Nucleus accumbens (tissue), 56 donors: ENCODE measurements around the gene HDAC1.
"Not testable (repeated sequence)": the region's sequence is repeated elsewhere in the genome, so short reads cannot be mapped to it uniquely, and the experiment has no call there.

Source experiments
- DNase-seq, 56 donors: peaks; one replicate each; lab custom pipeline; 2025; lab: John Stamatoyannopoulos, UW

HDAC1 gene

GRCh38 chr1:32291708-32292538, at the start of gene HDAC1:
Gene HDAC1, plus strand, starts transcription at chr1:32292083. Its CDS starts 87 bp downstream, at chr1:32292170.
- peak; percentile 27 to 93 (median 78) for DNase-seq

- peak in 43 of 56 donors; percentile 2 to 68 (median 33) for DNase-seq
Measured at GRCh38 chr1:32242341-32242851, 49.5 kb upstream of the HDAC1 start.

- DNase-seq = no peak
Measured at GRCh38 chr1:32246888-32247273, 45.0 kb upstream of the HDAC1 start, which contains the start of gene FAM167B. Gene FAM167B, plus strand, starts transcription at chr1:32247222. Its CDS starts 200 bp downstream, at chr1:32247422.

- DNase-seq = no peak
Measured at GRCh38 chr1:32247452-32247851, 44.4 kb upstream of the HDAC1 start.

GRCh38 chr1:32247983-32248889, 43.6 kb upstream of the HDAC1 start:
- DNase-seq = peak in 14 of 56 donors; percentile 3 to 47 (median 8)

- peak in 2 of 56 donors; percentile 7 to 13 for DNase-seq
Measured at GRCh38 chr1:32249831-32250525, 41.9 kb upstream of the HDAC1 start.

- no peak for DNase-seq
Measured at GRCh38 chr1:32250893-32251716, 40.8 kb upstream of the HDAC1 start, which contains the start of gene LCK. Gene LCK, plus strand, starts transcription at chr1:32251265. Its CDS starts 23,065 bp downstream, at chr1:32274330.

- DNase-seq = no peak
Measured at GRCh38 chr1:32255072-32256071, 36.5 kb upstream of the HDAC1 start.

- no peak for DNase-seq
Measured at GRCh38 chr1:32256473-32257226, 35.2 kb upstream of the HDAC1 start.

- DNase-seq = no peak
Measured at GRCh38 chr1:32257227-32257508, 34.7 kb upstream of the HDAC1 start.

GRCh38 chr1:32263236-32263593, 28.7 kb upstream of the HDAC1 start:
- DNase-seq = not testable (repeated sequence)

GRCh38 chr1:32263744-32264143, 28.1 kb upstream of the HDAC1 start:
- no peak for DNase-seq

- no peak for DNase-seq
Measured at GRCh38 chr1:32265846-32266245, 26.0 kb upstream of the HDAC1 start.

GRCh38 chr1:32266921-32267591, 24.8 kb upstream of the HDAC1 start:
- DNase-seq = no peak

- DNase-seq = no peak
Measured at GRCh38 chr1:32269744-32270143, 22.1 kb upstream of the HDAC1 start.

- DNase-seq = peak in 1 of 56 donors; percentile 21
Measured at GRCh38 chr1:32272557-32273390, 19.1 kb upstream of the HDAC1 start.
